Femur (tissue), 1 donor: ENCODE data around the gene CDKN2A.

ENCODE experiments used
- DNase-seq: peaks from one replicate; pipeline ENCODE4 v3.0.0-alpha.2; 2017

The CDKN2A gene

GRCh38 chr9:21993893-21994555 lies at the start of gene CDKN2A:
Gene CDKN2A (minus strand): TSS chr9:21994392.
- DNase-seq = no peak

- DNase-seq = no peak
Measured at GRCh38 chr9:22043928-22044327, 49.7 kb upstream of the CDKN2A start.

DNA sequence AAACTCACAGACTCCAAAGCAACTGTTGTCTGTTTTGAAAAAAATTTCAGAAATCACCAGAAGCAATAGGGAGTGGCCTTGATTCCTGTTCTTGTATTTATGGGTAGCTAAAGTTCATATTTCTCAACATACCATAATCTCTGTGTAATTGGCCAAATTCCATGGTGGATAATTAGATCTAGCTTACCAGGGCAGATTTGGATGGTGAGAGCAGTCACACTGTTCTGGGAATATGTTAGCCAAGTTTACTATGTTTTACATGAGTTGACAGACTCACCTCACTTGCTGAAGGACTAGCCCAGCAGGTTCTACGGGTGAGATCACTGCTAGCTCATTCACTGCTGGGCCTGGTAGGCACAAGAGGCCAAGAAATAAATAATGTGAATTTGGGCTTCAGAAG lies 47.6 kb upstream of the CDKN2A start:
- DNase-seq = no peak

DNA sequence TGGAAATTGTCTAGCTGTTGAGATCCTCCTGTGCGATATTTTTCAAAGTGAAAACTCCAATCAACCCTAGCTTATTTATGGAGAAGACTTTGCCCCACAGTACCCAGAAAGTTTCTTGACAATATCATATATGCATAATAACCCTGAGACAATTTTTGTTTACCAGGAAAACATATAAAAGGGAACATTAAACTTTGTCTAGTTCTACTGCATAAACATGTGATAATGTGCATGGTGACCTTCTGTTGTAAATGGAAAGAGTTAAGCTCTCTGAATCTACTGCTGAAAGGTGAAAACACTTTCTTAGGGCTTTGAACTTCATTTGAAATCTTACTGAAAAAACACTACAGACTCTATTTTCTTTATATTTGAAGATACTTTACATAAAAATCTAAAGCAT lies 47.2 kb upstream of the CDKN2A start:
- DNase-seq = no peak

- no peak for DNase-seq
Measured at GRCh38 chr9:22040760-22041159, 46.6 kb upstream of the CDKN2A start.

DNA sequence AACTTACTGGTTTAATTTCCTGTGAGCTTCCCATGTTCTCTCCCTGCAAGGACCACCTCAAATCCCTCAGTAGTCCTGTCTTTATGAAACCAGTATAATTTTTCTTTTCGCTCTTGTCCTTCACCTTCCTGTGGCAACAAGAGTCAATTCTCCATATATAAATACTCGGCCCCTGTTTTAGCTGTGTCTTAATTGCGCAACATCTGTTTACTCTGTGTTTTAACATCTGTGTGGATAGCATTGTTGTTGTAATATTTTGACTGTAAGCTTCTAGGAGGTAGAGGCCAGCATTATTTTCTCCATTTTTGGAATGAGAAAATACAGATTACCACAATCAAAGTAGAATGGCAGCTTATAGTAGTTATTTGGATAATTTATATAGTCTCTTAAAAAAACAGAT lies 45.1 kb upstream of the CDKN2A start:
- no peak for DNase-seq

- DNase-seq = no peak
Measured at GRCh38 chr9:22037954-22038690, 43.9 kb upstream of the CDKN2A start.

GRCh38 chr9:22036866-22037626 lies 42.9 kb upstream of the CDKN2A start:
- DNase-seq = no peak

GRCh38 chr9:22035591-22036011 lies 41.4 kb upstream of the CDKN2A start:
- no peak for DNase-seq

DNA sequence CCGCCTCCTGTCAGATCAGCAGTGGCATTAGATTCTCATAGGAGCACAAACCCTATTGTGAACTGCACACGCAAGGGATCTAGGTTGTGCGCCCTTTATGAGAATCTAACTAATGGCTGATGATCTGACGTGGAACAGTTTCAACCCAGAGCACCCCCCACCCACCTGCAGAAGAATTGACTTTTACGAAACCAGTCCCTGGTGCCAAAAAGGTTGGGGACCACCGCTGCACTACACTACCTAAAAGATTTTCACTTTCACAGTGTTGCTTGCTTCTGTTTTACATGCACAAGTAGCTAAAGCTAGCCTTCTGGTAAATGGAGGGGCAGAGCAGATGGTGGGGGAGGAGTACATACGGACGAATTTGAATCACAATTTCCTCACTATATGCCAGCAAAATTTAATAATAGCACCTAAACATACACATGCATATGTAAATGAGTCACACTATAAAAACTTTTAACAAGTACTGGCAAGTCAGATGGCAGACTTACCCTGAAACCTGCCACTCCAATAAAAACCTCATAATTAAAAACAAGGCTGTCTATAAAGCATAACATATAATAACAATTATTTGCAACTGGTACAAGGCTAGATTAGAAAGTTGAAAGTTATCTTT lies 38.9 kb upstream of the CDKN2A start:
- DNase-seq = no peak

DNA sequence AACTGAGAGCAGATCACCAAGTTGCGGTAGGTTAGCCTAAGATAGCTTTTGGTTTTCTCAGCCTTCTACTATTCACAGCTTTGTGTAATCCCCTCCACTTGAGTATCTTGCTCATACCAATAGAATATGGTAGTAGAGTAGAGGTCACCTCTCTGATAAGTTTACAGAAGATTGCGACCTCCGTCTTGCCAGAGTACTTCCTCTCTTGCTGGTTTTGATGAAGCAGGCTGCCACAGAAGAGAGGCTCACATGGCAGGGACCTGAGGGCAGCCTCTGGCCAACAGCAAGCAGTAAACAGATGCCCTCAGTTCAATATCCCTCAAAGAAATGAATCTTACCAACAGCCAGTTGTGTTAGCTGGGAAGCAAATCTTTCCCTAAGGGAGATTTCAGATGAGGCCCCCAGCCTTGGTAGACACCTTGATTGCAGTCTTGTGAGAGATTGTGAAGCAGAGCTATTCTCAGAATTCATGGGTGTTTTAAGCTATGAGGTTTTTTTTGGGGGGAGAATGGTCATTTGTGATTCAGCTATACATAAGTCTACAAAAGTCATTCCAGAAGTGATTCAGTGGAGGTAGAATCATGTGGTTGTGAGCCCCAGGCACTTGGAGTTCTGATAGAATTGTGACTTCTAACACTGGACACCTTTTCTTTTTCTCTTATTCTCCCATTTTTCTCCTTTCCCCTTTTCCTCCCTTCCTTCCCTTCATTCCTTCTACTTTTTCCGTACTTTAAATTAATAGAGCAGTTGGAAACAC lies 37.6 kb upstream of the CDKN2A start:
- DNase-seq = no peak

DNA sequence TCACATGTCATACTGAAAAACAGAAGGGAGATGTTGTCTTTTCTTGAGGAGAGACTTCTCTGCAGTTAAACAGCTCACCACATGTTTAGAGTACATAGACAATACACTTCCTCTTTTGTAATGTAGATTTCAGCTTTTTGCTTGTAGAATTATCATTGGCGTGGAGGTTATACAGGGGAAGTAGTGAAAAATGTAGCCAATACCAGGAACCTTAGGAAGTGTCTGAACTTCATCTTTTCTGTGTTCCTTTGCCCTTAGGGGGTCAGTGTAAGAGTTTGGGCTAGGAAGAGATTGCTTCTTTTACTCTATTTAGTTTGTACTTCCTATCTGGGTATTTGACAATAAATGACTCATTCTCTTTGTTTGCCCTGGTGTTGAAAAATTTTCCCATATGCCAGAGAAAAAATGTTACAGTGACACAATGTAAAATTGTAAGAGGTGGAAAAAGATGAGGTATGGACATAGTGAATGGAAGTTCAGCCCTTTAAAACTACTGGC lies 36.0 kb upstream of the CDKN2A start:
- DNase-seq = no peak

DNA sequence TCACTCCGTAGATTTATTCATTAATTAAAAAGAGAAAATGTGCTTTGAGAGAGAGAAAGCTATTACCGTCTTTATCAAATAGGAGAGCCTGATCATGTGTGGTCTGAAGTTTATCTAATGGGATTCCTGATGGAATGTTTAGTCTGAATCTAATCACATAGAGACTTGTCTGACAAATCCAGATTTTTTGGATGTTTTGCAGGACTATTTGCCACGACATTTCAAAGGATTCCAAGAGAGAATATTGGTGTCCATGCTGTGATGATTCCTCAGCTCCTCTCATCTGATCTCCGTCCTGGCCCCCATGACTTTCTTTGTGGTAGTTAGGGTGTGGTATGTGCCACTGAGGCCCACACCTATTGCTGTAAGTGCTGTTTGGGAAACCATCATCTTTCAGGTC lies 35.0 kb upstream of the CDKN2A start:
- DNase-seq = no peak

- DNase-seq = no peak
Measured at GRCh38 chr9:22028394-22028793, 34.2 kb upstream of the CDKN2A start.

- no peak for DNase-seq
Measured at GRCh38 chr9:22026696-22027095, 32.5 kb upstream of the CDKN2A start.

DNA sequence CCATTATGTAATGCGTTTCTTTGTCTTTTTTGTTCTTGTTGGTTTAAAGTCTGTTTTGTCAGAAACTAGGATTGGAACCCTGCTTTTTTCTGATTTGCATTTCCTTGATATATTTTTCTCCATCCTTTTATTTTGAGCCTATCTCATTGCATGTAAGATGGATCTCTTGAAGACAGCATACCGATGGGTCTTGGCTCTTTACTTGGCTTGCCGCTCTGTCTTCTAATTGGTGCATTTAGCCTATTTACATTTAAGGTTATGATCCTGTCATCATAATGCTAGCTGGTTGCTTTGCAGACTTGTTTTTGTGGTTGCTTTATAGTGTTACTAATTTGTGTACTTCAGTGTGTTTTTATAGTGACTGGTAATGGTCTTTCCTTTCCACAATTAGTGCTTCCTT lies 28.2 kb upstream of the CDKN2A start:
- no peak for DNase-seq

- peak; percentile 61 for DNase-seq
Measured at GRCh38 chr9:22010866-22011625, 16.9 kb upstream of the CDKN2A start.

DNA sequence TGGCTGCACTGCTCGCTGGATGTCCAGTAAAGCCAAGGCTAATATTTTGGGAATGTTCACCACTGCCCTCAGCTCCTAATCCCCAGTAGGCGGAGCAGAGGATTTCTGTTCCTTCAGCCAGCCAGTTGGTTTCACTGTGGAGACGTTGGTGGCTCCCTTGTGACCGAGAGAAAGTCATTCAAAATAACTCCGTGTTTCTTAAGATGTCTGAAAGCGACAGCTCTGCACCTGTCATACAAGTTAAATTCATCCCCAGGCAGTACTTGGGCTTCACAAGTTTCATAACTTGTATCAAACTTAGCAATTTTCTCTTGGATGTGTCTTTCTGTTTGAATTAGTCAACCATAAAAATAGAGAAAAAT lies 15.3 kb upstream of the CDKN2A start:
- DNase-seq = no peak

GRCh38 chr9:22008717-22009505 lies 14.7 kb upstream of the CDKN2A start, which contains the start of gene CDKN2B:
Gene CDKN2B (minus strand): TSS chr9:22009305. CDS start chr9:22008953, 352 bp downstream.
- peak; percentile 91 for DNase-seq

- DNase-seq = no peak
Measured at GRCh38 chr9:22008384-22008716, 14.2 kb upstream of the CDKN2A start.
